ENCODE measurements around the gene KCNS1. TPM values are rescaled to one million over a fixed set of nuclear protein-coding genes. Genes with fewer than 3 reads are reported as not detected.

The KCNS1 gene
- total RNA-seq, 2 donors from 2014 or later: 0.18 to 1.5 TPM

DNA sequence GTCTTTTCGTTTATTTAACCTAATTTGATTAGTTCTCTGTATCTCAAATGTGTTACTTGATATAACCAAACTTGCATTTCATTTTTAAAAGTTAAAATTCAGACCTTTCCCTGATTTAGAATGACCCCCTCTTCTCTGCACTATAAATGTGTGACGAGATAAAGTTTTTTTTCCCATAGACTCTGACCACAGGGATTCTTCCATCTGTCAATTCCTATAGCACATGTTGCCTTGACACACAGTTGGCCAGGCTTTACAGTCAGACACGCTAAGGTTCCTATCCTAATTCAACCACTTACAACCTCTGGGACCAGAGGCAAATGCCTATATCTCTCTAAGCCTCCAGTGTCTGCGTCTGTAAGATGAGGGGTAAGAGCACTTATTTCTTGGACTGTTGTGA lies 40.6 kb downstream of the KCNS1 start:
- no peak overlapping the region for H3K4me3 Mint-ChIP-seq
- no peaks in the 10 kb centered on the region for H3K27me3 ChIP-seq (ENCODE audit: control insufficient read depth, insufficient read depth, low read length, poor library complexity, severe bottlenecking)
- no peaks in the 10 kb centered on the region for H3K27me3 Mint-ChIP-seq (ENCODE audit: insufficient read depth)
- H3K9me3 Mint-ChIP-seq: peaks cover 12% of the 10 kb centered on the region
- no peak overlapping the region for H3K27ac Mint-ChIP-seq
- TF ChIP-seq, protein P1, sequence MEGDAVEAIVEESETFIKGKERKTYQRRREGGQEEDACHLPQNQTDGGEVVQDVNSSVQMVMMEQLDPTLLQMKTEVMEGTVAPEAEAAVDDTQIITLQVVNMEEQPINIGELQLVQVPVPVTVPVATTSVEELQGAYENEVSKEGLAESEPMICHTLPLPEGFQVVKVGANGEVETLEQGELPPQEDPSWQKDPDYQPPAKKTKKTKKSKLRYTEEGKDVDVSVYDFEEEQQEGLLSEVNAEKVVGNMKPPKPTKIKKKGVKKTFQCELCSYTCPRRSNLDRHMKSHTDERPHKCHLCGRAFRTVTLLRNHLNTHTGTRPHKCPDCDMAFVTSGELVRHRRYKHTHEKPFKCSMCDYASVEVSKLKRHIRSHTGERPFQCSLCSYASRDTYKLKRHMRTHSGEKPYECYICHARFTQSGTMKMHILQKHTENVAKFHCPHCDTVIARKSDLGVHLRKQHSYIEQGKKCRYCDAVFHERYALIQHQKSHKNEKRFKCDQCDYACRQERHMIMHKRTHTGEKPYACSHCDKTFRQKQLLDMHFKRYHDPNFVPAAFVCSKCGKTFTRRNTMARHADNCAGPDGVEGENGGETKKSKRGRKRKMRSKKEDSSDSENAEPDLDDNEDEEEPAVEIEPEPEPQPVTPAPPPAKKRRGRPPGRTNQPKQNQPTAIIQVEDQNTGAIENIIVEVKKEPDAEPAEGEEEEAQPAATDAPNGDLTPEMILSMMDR (conservative IDR thresholded peaks at IDR 0.05): no peak
- 90 to 93% methylated on average over 3 of the region's 4 CpGs for WGBS, 2 experiments (ENCODE audit: insufficient coverage in 1 of 2, insufficient read length in 1 of 2)
- peaks cover 12% of the 10 kb centered on the region for H3K4me1 Mint-ChIP-seq
- H3K9me3 ChIP-seq (ENCODE audit: control insufficient read depth, low read length): peaks cover 5% of the 10 kb centered on the region
- peaks cover 27% of the 10 kb centered on the region for H3K36me3 Mint-ChIP-seq (ENCODE audit: low read depth)
- no peak for DNase-seq
- peaks cover 15% of the 10 kb centered on the region for H3K36me3 ChIP-seq (ENCODE audit: control insufficient read depth, insufficient read depth, low read length)
- no peak overlapping the region for H3K9ac ChIP-seq (ENCODE audit: extremely low read depth, low read length, poor library complexity, severe bottlenecking)
- H3K27ac ChIP-seq (ENCODE audit: low read depth, low read length): no peak overlapping the region
- no peak overlapping the region for H3K4me3 ChIP-seq (ENCODE audit: low read length)
- no peaks in the 10 kb centered on the region for H3K4me1 ChIP-seq (ENCODE audit: control insufficient read depth, insufficient read depth, low read length)

DNA sequence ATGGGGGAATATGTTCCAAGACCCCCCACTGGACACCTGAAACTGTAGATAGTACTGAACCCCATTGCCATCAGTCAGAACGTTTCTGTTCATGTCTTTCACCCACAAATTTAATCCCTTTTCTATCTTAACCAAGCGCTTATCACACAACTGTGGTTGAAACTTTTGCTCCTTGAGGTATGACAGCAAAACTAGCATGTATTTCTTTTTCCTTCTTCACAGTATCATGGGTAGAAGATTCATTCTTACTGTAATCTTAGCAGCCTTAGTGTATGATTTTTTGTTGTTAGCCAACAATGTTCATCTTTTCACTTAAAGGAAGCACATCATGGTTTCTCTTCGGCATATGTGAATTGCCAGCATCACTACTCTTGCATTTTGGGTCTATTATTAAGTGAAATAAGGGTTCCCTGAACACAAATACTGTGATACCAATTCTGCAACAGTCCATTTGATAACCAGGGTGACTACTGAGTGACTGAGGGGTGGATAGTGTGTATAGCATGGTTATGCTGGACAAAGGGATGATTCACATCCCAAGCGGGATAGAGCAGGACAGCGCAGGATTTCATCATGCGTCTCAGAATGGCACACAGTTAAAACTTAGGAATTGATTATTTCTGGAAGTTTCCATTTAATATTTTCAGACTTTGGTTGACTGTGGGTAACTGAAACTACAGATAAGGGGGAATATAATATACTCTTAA lies 41.8 kb downstream of the KCNS1 start:
- peaks cover 24% of the 10 kb centered on the region for H3K36me3 Mint-ChIP-seq (ENCODE audit: low read depth)
- WGBS, 2 experiments (ENCODE audit: insufficient coverage in 1 of 2, insufficient read length in 1 of 2): 91 to 100% methylated on average over 6 of the region's 6 CpGs
- no peak overlapping the region for H3K4me3 Mint-ChIP-seq
- TF ChIP-seq, protein P1 (conservative IDR thresholded peaks at IDR 0.05): no peak
- no peak overlapping the region for H3K9ac ChIP-seq (ENCODE audit: extremely low read depth, low read length, poor library complexity, severe bottlenecking)
- H3K4me1 Mint-ChIP-seq: peaks cover 12% of the 10 kb centered on the region
- no peak for DNase-seq
- H3K27me3 ChIP-seq (ENCODE audit: control insufficient read depth, insufficient read depth, low read length, poor library complexity, severe bottlenecking): no peaks in the 10 kb centered on the region
- peaks cover 15% of the 10 kb centered on the region for H3K36me3 ChIP-seq (ENCODE audit: control insufficient read depth, insufficient read depth, low read length)
- H3K27ac ChIP-seq (ENCODE audit: low read depth, low read length): no peak overlapping the region
- peaks cover 5% of the 10 kb centered on the region for H3K9me3 ChIP-seq (ENCODE audit: control insufficient read depth, low read length)
- H3K4me1 ChIP-seq (ENCODE audit: control insufficient read depth, insufficient read depth, low read length): no peaks in the 10 kb centered on the region
- H3K27me3 Mint-ChIP-seq (ENCODE audit: insufficient read depth): no peaks in the 10 kb centered on the region
- H3K27ac Mint-ChIP-seq: no peak overlapping the region
- no peak overlapping the region for H3K4me3 ChIP-seq (ENCODE audit: low read length)
- H3K9me3 Mint-ChIP-seq: peaks cover 12% of the 10 kb centered on the region

DNA sequence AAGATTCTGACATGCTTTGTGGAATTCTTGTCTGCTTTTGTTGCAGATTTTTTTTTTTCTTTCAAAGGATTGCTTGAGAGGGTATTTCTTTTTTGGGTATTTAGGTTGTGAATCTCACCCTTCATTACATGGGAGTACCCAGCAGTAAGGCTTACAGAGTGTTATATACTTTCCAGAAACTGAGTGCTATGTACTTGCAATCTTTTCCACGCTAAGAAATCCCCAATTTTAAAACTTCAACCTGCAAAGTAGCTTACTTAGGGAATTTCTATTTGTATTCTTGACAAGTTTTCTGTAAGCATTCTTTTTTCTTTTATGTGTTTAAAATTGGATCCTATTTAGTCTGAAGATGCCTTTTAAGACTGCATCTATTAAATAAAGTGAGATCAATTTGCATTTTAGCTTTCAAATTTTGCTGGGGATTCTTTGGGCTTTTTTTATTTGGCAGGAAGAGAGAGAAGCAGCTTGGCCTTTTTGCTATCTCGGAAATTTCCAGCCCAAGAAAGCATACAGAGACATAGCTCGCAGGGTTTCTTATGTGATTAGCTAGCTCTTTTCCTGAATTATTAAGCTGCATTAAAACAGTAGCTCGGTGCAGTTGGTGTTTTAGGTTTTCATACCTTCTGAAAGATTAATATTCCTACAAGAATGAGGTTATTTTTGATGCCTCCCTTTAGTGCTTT lies 42.6 kb downstream of the KCNS1 start:
- H3K27ac ChIP-seq (ENCODE audit: low read depth, low read length): no peak overlapping the region
- DNase-seq: no peak
- peaks cover 3% of the 10 kb centered on the region for H3K9me3 ChIP-seq (ENCODE audit: control insufficient read depth, low read length)
- H3K27me3 Mint-ChIP-seq (ENCODE audit: insufficient read depth): no peaks in the 10 kb centered on the region
- WGBS, 2 experiments (ENCODE audit: insufficient coverage in 1 of 2, insufficient read length in 1 of 2): 95 to 100% methylated on average over 2 to 4 of the region's 4 CpGs
- H3K36me3 ChIP-seq (ENCODE audit: control insufficient read depth, insufficient read depth, low read length): peaks cover 14% of the 10 kb centered on the region
- no peak overlapping the region for H3K27ac Mint-ChIP-seq
- TF ChIP-seq, protein P1 (conservative IDR thresholded peaks at IDR 0.05): no peak
- peaks cover 2% of the 10 kb centered on the region for H3K4me1 ChIP-seq (ENCODE audit: control insufficient read depth, insufficient read depth, low read length)
- no peak overlapping the region for H3K9ac ChIP-seq (ENCODE audit: extremely low read depth, low read length, poor library complexity, severe bottlenecking)
- no peak overlapping the region for H3K4me3 Mint-ChIP-seq
- no peak overlapping the region for H3K4me3 ChIP-seq (ENCODE audit: low read length)
- peaks cover 18% of the 10 kb centered on the region for H3K36me3 Mint-ChIP-seq (ENCODE audit: low read depth)
- H3K4me1 Mint-ChIP-seq: peaks cover 19% of the 10 kb centered on the region
- peaks cover 9% of the 10 kb centered on the region for H3K9me3 Mint-ChIP-seq
- no peaks in the 10 kb centered on the region for H3K27me3 ChIP-seq (ENCODE audit: control insufficient read depth, insufficient read depth, low read length, poor library complexity, severe bottlenecking)

All from endodermal cell (in vitro differentiated cells).